Measurements from ENCODE around the gene LEO1.

The LEO1 gene

DNA sequence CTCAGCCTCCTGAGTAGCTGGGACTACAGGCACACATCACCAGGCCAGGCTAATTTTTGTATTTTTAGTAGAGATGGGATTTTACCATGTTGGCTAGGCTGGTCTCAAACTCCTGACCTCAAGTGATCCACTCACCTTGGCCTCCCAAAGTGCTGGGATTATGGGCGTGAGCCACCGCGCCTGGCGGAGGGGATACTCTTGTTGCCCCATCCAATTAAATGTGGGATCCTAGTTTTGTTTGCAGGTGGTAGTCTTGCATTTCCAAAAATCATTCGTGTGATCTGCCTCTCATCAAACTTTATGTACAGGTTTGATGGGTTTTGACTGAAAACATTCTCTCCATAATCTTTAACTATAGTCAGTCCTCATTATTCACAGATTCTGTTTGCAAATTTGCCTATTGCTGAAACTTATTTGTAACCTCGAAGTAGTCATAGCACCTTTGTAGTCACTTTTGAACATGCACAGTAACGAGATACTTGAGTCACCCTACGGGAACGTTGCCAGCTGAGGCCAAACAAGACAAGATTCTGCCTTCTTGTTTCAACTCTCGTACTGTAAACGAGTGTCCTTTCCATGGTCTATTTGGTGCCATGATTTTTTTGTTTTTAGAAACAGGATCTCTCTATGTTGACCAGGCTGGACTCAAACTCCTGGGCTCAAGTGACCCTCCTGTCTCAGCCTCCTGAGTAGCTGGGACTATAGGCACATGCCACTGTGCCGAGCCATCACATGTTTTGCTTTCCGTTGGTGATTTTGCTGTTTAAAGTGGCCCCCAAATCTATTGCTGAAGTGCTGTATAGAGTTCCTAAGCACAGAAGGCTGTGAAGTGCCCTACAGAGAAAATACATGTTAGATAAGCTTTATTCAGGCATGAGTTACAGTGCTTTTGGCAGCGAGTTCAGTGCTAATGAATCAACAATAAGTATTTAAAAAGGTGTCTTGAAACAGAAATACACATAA lies 39.3 kb upstream of the LEO1 start:
- Histone ChIP-seq H3K23ac (ENCODE audit: low read length in 2 of 2) (no peak overlapping the region), H2BK15ac (ENCODE audit: low read depth, poor library complexity, severe bottlenecking) (no peak overlapping the region), H3K79me1 (replicated peaks; ENCODE audit: low read length, poor library complexity, severe bottlenecking) (no peaks in the 10 kb centered on the region), H3K4me3 (ENCODE audit: insufficient read depth in 1 of 2, low read depth in 1 of 2, low read length in 2 of 2) (no peak overlapping the region), H4K91ac (ENCODE audit: low read length) (no peak overlapping the region), H2AK5ac (ENCODE audit: low read length, severe bottlenecking) (no peak overlapping the region), H2BK12ac (ENCODE audit: low read length in 2 of 2) (peak overlapping the region; percentile 7 to 33), H2BK5ac (ENCODE audit: low read depth, low read length, poor library complexity, severe bottlenecking) (no peak overlapping the region), H3K4ac (ENCODE audit: low read depth in 1 of 2, low read length in 2 of 2) (peak overlapping the region in 1 of 2 experiments; percentile 68), H3K9ac (ENCODE audit: low read length) (peak overlapping the region; percentile 19), H3K27ac (ENCODE audit: low read length, poor library complexity, severe bottlenecking) (no peak overlapping the region), H3K14ac (ENCODE audit: low read length in 2 of 2) (no peak overlapping the region), H3K4me1 (ENCODE audit: control insufficient read depth, insufficient read depth, low read depth, low read length) (peaks cover 1% of the 10 kb centered on the region), H2AFZ (ENCODE audit: low read depth, low read length) (no peak overlapping the region), H4K8ac (ENCODE audit: low read length) (no peak overlapping the region), H3K18ac (ENCODE audit: low read depth in 1 of 2, low read length in 2 of 2) (peak overlapping the region; percentile 25 to 91), H2BK120ac (ENCODE audit: low read depth, low read length) (no peak overlapping the region), H3K36me3 (ENCODE audit: control insufficient read depth in 1 of 2, insufficient read depth in 2 of 2, low read depth in 1 of 2, low read length in 2 of 2) (no peaks in the 10 kb centered on the region), H3K4me2 (ENCODE audit: low read length, poor library complexity, severe bottlenecking) (no peak overlapping the region), H3K9me3 (ENCODE audit: control insufficient read depth, low read length) (no peaks in the 10 kb centered on the region), H3K27me3 (ENCODE audit: control insufficient read depth in 1 of 2, insufficient read depth in 1 of 2, low read length in 2 of 2) (no peaks in the 10 kb centered on the region)
- 70% methylated on average over 13 of the region's 14 CpGs for WGBS
- DNase-seq = peak; percentile 88

DNA sequence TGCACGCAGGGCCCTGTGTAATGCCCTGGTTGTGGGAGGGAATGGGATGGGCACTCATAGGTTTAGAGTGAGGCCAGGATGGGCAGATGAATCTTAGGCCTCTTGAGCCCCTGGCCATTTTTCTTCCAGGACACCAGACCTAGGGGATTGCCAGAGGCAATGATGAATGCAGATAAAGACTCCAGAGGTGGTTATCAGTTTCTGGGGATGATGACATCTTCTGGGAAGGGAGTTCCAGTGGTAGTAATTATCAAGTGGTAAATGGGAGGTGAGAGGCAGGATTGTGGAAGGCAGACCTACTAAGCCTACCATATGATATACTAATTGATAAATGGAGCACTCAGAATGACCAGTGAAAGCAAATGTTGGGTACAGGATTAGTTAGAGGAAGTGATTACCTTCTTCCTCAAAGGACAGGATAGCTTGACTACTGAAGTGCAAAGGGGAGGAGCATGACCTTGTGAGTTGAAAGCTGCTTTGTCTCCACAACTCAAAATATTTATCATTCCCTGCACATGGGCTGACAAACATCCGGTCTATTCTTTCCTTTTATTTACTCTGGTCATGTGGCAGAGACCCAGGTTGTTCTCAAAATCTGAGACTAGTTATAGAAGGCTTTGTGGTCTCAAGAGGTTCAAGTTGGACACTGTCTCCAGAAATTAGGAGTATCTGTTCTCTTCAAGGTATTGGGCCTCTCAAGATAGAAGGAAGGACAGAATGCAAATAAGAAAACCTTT lies 37.3 kb upstream of the LEO1 start:
- Histone ChIP-seq H3K18ac (ENCODE audit: low read depth in 1 of 2, low read length in 2 of 2) (peak overlapping the region in 1 of 2 experiments; percentile 70), H4K91ac (ENCODE audit: low read length) (peak overlapping the region; percentile 86), H3K36me3 (ENCODE audit: control insufficient read depth in 1 of 2, insufficient read depth in 2 of 2, low read depth in 1 of 2, low read length in 2 of 2) (no peaks in the 10 kb centered on the region), H3K9ac (ENCODE audit: low read length) (no peak overlapping the region), H3K4me2 (ENCODE audit: low read length, poor library complexity, severe bottlenecking) (no peak overlapping the region), H2BK5ac (ENCODE audit: low read depth, low read length, poor library complexity, severe bottlenecking) (no peak overlapping the region), H3K14ac (ENCODE audit: low read length in 2 of 2) (no peak overlapping the region), H3K27me3 (ENCODE audit: control insufficient read depth in 1 of 2, insufficient read depth in 1 of 2, low read length in 2 of 2) (no peaks in the 10 kb centered on the region), H3K23ac (ENCODE audit: low read length in 2 of 2) (no peak overlapping the region), H4K8ac (ENCODE audit: low read length) (peak overlapping the region; percentile 85), H3K79me1 (replicated peaks; ENCODE audit: low read length, poor library complexity, severe bottlenecking) (no peaks in the 10 kb centered on the region), H3K27ac (ENCODE audit: low read length, poor library complexity, severe bottlenecking) (no peak overlapping the region), H2AFZ (ENCODE audit: low read depth, low read length) (no peak overlapping the region), H2BK12ac (ENCODE audit: low read length in 2 of 2) (peak overlapping the region; percentile 29 to 77), H3K4me3 (ENCODE audit: insufficient read depth in 1 of 2, low read depth in 1 of 2, low read length in 2 of 2) (no peak overlapping the region), H3K4ac (ENCODE audit: low read depth in 1 of 2, low read length in 2 of 2) (no peak overlapping the region), H2AK5ac (ENCODE audit: low read length, severe bottlenecking) (no peak overlapping the region), H3K4me1 (ENCODE audit: control insufficient read depth, insufficient read depth, low read depth, low read length) (peaks cover 1% of the 10 kb centered on the region), H3K9me3 (ENCODE audit: control insufficient read depth, low read length) (no peaks in the 10 kb centered on the region), H2BK15ac (ENCODE audit: low read depth, poor library complexity, severe bottlenecking) (no peak overlapping the region), H2BK120ac (ENCODE audit: low read depth, low read length) (peak overlapping the region; percentile 34)
- DNase-seq = peak; percentile 26
- 94% methylated on average over 1 of the region's 2 CpGs for WGBS

DNA sequence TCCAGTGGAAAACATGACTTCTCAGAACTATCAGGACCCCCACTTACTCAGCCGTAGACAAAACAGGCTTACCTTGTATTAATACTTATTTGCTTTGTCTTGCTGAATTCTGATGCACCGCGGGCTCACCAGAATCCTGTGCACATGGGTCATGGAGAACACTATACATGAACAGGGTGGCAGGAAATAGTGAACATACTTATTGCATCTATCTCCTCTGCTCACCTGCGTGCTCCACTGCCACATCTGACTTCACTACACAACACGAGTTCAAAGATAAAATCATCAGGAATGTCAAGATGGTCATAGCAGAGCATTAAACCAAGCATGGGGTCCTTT lies 36.8 kb upstream of the LEO1 start:
- Histone ChIP-seq H3K14ac (ENCODE audit: low read length in 2 of 2) (no peak overlapping the region), H2BK120ac (ENCODE audit: low read depth, low read length) (peak overlapping the region; percentile 34), H3K18ac (ENCODE audit: low read depth in 1 of 2, low read length in 2 of 2) (peak overlapping the region in 1 of 2 experiments; percentile 70), H3K4me2 (ENCODE audit: low read length, poor library complexity, severe bottlenecking) (no peak overlapping the region), H3K9me3 (ENCODE audit: control insufficient read depth, low read length) (no peaks in the 10 kb centered on the region), H3K9ac (ENCODE audit: low read length) (no peak overlapping the region), H3K36me3 (ENCODE audit: control insufficient read depth in 1 of 2, insufficient read depth in 2 of 2, low read depth in 1 of 2, low read length in 2 of 2) (no peaks in the 10 kb centered on the region), H3K27ac (ENCODE audit: low read length, poor library complexity, severe bottlenecking) (no peak overlapping the region), H2BK15ac (ENCODE audit: low read depth, poor library complexity, severe bottlenecking) (no peak overlapping the region), H4K8ac (ENCODE audit: low read length) (peak overlapping the region; percentile 85), H3K79me1 (replicated peaks; ENCODE audit: low read length, poor library complexity, severe bottlenecking) (no peaks in the 10 kb centered on the region), H3K4me1 (ENCODE audit: control insufficient read depth, insufficient read depth, low read depth, low read length) (peaks cover 1% of the 10 kb centered on the region), H3K4ac (ENCODE audit: low read depth in 1 of 2, low read length in 2 of 2) (no peak overlapping the region), H3K23ac (ENCODE audit: low read length in 2 of 2) (no peak overlapping the region), H2BK5ac (ENCODE audit: low read depth, low read length, poor library complexity, severe bottlenecking) (no peak overlapping the region), H4K91ac (ENCODE audit: low read length) (peak overlapping the region; percentile 86), H2BK12ac (ENCODE audit: low read length in 2 of 2) (peak overlapping the region; percentile 29 to 77), H3K4me3 (ENCODE audit: insufficient read depth in 1 of 2, low read depth in 1 of 2, low read length in 2 of 2) (no peak overlapping the region), H2AK5ac (ENCODE audit: low read length, severe bottlenecking) (no peak overlapping the region), H3K27me3 (ENCODE audit: control insufficient read depth in 1 of 2, insufficient read depth in 1 of 2, low read length in 2 of 2) (no peaks in the 10 kb centered on the region), H2AFZ (ENCODE audit: low read depth, low read length) (no peak overlapping the region)
- no peak for DNase-seq
- 100% methylated on average over 5 of the region's 5 CpGs for WGBS

DNA sequence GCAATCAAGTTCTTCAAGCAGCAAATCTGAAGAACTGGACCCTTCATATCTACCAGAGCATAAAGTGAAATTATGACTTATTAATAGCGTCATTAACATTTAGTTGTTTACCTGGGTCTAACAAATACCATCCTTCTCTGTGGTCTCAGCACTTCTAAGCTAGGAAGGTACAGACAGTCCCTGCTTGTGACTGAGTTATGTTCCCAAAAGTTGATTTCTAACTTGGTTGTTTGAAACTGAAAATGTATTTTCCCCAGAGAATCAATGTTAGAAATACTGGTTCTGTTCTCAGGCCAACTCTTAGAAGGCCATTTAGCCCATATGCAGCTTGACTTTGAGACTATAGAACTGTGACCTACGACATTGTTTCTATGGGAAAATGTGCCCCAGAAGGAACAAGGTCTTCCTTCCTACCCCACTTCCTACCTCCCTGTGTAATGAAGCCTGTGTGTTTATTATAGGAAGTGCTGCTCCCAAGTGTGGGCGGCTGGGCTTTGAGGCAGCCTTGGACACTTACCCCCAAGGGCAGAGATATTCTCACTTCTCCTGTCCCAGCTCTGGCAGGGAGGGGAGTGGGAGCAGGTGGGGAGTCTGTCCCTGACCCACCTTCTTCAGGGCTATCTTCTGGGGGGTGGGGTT lies 35.2 kb upstream of the LEO1 start:
- Histone ChIP-seq H2BK120ac (ENCODE audit: low read depth, low read length) (no peak overlapping the region), H3K4me3 (ENCODE audit: insufficient read depth in 1 of 2, low read depth in 1 of 2, low read length in 2 of 2) (no peak overlapping the region), H4K8ac (ENCODE audit: low read length) (peak overlapping the region; percentile 19), H3K23ac (ENCODE audit: low read length in 2 of 2) (no peak overlapping the region), H3K4ac (ENCODE audit: low read depth in 1 of 2, low read length in 2 of 2) (no peak overlapping the region), H2BK5ac (ENCODE audit: low read depth, low read length, poor library complexity, severe bottlenecking) (no peak overlapping the region), H3K18ac (ENCODE audit: low read depth in 1 of 2, low read length in 2 of 2) (no peak overlapping the region), H2AK5ac (ENCODE audit: low read length, severe bottlenecking) (no peak overlapping the region), H4K91ac (ENCODE audit: low read length) (peak overlapping the region; percentile 18), H2BK15ac (ENCODE audit: low read depth, poor library complexity, severe bottlenecking) (peak overlapping the region; percentile 86), H3K4me2 (ENCODE audit: low read length, poor library complexity, severe bottlenecking) (no peak overlapping the region), H3K36me3 (ENCODE audit: control insufficient read depth in 1 of 2, insufficient read depth in 2 of 2, low read depth in 1 of 2, low read length in 2 of 2) (no peaks in the 10 kb centered on the region), H3K9ac (ENCODE audit: low read length) (no peak overlapping the region), H3K27ac (ENCODE audit: low read length, poor library complexity, severe bottlenecking) (no peak overlapping the region), H3K4me1 (ENCODE audit: control insufficient read depth, insufficient read depth, low read depth, low read length) (peaks cover 1% of the 10 kb centered on the region), H2BK12ac (ENCODE audit: low read length in 2 of 2) (peak overlapping the region in 1 of 2 experiments; percentile 90), H3K14ac (ENCODE audit: low read length in 2 of 2) (no peak overlapping the region), H3K27me3 (ENCODE audit: control insufficient read depth in 1 of 2, insufficient read depth in 1 of 2, low read length in 2 of 2) (no peaks in the 10 kb centered on the region), H3K9me3 (ENCODE audit: control insufficient read depth, low read length) (no peaks in the 10 kb centered on the region), H3K79me1 (replicated peaks; ENCODE audit: low read length, poor library complexity, severe bottlenecking) (no peaks in the 10 kb centered on the region), H2AFZ (ENCODE audit: low read depth, low read length) (no peak overlapping the region)
- no peak for DNase-seq
- no CpG with 5 or more reads among the region's 3 CpGs for WGBS
